DND-41 (cell line): ENCODE data around the gene KCNN2.

Experiments
- ATAC-seq: fragments of 200-7000 bp; cut with Tn5 transposase; 3 replicates; pipeline ENCODE4 v1.9.1; 2021; ENCODE audit warnings: low read depth; ENCODE audit not compliant: insufficient read depth
- DNase-seq: peaks from one replicate; pipeline ENCODE4 v3.0.0-alpha.2; 2020
- H2AFZ ChIP-seq: 2 replicates; pipeline ENCODE4 v1.6.0; 2012; ENCODE audit warnings: low read depth, low read length
- H3K27ac ChIP-seq: 2 replicates; pipeline ENCODE4 v1.5.1; 2012; ENCODE audit warnings: low read length, inconsistent platforms
- H3K27me3 ChIP-seq: fragments of 200-600 bp; sonication (generic); 2 replicates; pipeline ENCODE4 v1.6.0; 2012; ENCODE audit warnings: low read length, mild to moderate bottlenecking, inconsistent platforms; ENCODE audit not compliant: insufficient read depth, poor library complexity
- H3K36me3 ChIP-seq: 2 replicates; pipeline ENCODE4 v1.5.1; 2012; ENCODE audit warnings: low read length, inconsistent platforms; ENCODE audit not compliant: insufficient read depth
- H3K4me1 ChIP-seq: 2 replicates; pipeline ENCODE4 v1.5.1; 2012; ENCODE audit warnings: mild to moderate bottlenecking, low read length; ENCODE audit not compliant: insufficient read depth
- H3K4me2 ChIP-seq: 2 replicates; pipeline ENCODE4 v1.6.0; 2012; ENCODE audit warnings: mild to moderate bottlenecking, moderate library complexity, low read length, inconsistent platforms; ENCODE audit not compliant: insufficient read depth
- H3K4me3 ChIP-seq, 2 experiments: fragments of 200-600 bp in 1 of 2; shearing (Covaris generic) in 1 of 2; 2 replicates each; pipeline ENCODE4 v1.5.1; 2012 to 2016; ENCODE audit warnings: inconsistent platforms in 2 of 2, low read length in 2 of 2, mild to moderate bottlenecking in 2 of 2, low read depth in 1 of 2, moderate library complexity in 1 of 2
- H3K79me2 ChIP-seq: 2 replicates; pipeline ENCODE4 v1.6.0; 2012; ENCODE audit warnings: low read length, inconsistent platforms; ENCODE audit not compliant: insufficient read depth
- H3K9ac ChIP-seq: 2 replicates; pipeline ENCODE4 v1.6.0; 2012; ENCODE audit warnings: low read depth, mild to moderate bottlenecking, inconsistent platforms, low read length, moderate library complexity
- H3K9me3 ChIP-seq: 2 replicates; pipeline ENCODE4 v1.5.1; 2012; ENCODE audit warnings: low read length, moderate library complexity, mild to moderate bottlenecking, inconsistent platforms; ENCODE audit not compliant: insufficient read depth, severe bottlenecking
- H4K20me1 ChIP-seq: 2 replicates; pipeline ENCODE4 v1.6.0; 2012; ENCODE audit warnings: low read length; ENCODE audit not compliant: insufficient read depth
- CTCF ChIP-seq: IDR thresholded peaks from 2 replicates; pipeline ENCODE4 v1.5.1; 2012; ENCODE audit warnings: borderline replicate concordance, low read length, moderate library complexity, mild to moderate bottlenecking; ENCODE audit not compliant: poor library complexity, severe bottlenecking; ENCODE audit errors: extremely low read depth
- EZH2 ChIP-seq: IDR thresholded peaks from 3 replicates; pipeline ENCODE4 v1.6.1; 2012; ENCODE audit warnings: borderline replicate concordance, low read depth, mild to moderate bottlenecking, moderate library complexity, low read length, inconsistent platforms; ENCODE audit not compliant: severe bottlenecking

The KCNN2 gene

DNA sequence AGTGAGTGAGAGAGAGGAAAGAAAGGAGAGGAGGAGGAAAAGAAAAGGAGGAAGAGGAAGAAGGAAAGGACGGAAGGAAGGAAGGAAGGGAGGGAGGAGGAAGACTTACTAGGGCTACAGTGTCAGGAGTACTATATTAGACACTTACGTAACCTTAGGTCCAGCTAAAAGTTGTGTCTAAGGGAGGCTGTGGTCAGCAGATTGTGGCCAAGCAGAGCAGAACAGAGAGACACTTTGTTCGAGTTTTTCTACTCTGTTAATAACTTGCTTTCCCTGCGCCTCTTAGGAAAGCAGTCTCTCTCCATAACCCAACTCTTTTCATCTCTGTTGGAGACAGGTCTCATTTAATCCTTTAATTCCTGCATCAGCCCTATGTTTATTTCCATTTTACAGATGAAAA lies 138.9 kb downstream of the KCNN2 start:
- H3K27ac ChIP-seq = no peak overlapping the region
- H3K36me3 ChIP-seq = no peaks in the 10 kb centered on the region
- no peak overlapping the region for H2AFZ ChIP-seq
- H3K79me2 ChIP-seq = no peaks in the 10 kb centered on the region
- ATAC-seq (no peak), DNase-seq (no peak)
- no peaks in the 10 kb centered on the region for H3K9me3 ChIP-seq
- no peak overlapping the region for H3K4me2 ChIP-seq
- no peaks in the 10 kb centered on the region for H3K27me3 ChIP-seq
- no peak overlapping the region for H3K4me3 ChIP-seq
- no peak overlapping the region for H3K9ac ChIP-seq
- H3K4me1 ChIP-seq = no peaks in the 10 kb centered on the region
- no peak for TF ChIP-seq EZH2
- TF ChIP-seq CTCF = no peak
- no peaks in the 10 kb centered on the region for H4K20me1 ChIP-seq

DNA sequence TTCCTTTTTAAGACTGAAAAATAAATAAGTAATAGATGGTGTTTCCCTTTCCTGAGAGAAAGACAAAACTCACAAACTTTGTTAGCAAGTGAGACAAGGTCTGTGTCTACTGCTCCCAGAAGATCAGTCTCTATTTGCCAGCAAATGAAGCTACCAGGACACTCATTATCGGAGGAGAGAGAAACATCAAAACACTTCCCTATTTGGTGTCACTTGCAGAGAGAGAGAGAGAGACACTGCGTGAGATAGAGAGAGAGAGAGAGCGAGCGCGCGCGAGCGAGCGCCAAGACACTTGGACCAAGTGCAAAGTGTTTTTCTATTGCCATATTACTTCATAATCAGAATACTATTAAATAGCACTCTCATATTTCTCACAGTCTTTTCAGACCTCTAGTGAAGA lies 142.7 kb downstream of the KCNN2 start:
- Histone ChIP-seq H3K36me3 (no peaks in the 10 kb centered on the region), H3K4me1 (no peaks in the 10 kb centered on the region), H3K9me3 (no peaks in the 10 kb centered on the region), H3K4me2 (no peak overlapping the region), H3K79me2 (no peaks in the 10 kb centered on the region), H3K4me3 (no peak overlapping the region), H3K27ac (no peak overlapping the region), H2AFZ (no peak overlapping the region), H4K20me1 (no peaks in the 10 kb centered on the region), H3K9ac (no peak overlapping the region), H3K27me3 (no peaks in the 10 kb centered on the region)
- no peak for TF ChIP-seq EZH2
- no peak for TF ChIP-seq CTCF
- ATAC-seq = no peak
- no peak for DNase-seq

DNA sequence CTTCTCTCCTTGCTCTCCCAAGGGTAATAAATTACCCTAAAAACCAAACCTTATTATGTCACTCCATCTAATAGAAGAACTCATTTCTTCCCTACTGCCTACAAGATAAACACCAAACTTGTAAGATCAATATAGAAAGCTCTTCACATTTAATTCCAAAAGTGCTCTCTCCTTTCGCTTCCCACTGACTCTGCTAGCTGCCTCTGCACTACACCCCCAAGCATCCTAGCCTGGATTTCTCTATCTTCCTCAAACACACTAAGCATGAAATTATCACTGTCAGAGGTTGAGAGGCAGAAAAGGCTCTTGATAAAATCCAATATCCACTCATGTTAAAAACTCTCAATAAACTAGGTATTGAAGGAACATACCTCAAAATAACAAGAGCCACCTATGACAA lies 162.4 kb downstream of the KCNN2 start:
- no peak overlapping the region for H3K4me2 ChIP-seq
- H3K9me3 ChIP-seq = no peaks in the 10 kb centered on the region
- H4K20me1 ChIP-seq = no peaks in the 10 kb centered on the region
- H3K36me3 ChIP-seq = no peaks in the 10 kb centered on the region
- H3K4me1 ChIP-seq = no peaks in the 10 kb centered on the region
- TF ChIP-seq CTCF (no peak), EZH2 (no peak)
- no peak overlapping the region for H3K4me3 ChIP-seq
- no peak overlapping the region for H3K9ac ChIP-seq
- no peak overlapping the region for H2AFZ ChIP-seq
- no peak for DNase-seq
- no peaks in the 10 kb centered on the region for H3K79me2 ChIP-seq
- no peaks in the 10 kb centered on the region for H3K27me3 ChIP-seq
- no peak for ATAC-seq
- H3K27ac ChIP-seq = no peak overlapping the region

DNA sequence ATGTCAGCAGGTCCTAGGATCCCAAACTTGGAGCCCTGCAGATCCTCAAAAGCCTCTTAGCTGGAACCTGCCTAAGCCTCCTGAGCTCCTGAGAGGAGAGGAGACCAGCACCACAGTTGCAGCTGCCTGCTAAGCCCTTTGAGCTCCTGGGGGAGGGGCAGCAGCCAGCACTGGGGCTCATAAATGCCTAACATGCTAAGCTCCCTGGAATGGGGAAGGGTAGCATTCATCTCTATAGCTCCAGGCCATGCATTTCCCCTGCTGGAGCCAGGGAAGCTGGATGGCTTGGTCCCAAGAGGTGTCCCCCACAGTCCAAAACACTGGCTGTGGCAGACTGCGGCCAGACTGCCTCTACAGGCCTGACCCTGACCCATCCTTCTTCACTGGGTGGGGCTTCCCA lies 182.7 kb downstream of the KCNN2 start:
- no peak overlapping the region for H3K4me2 ChIP-seq
- TF ChIP-seq EZH2 = no peak
- TF ChIP-seq CTCF = no peak
- no peak overlapping the region for H3K27ac ChIP-seq
- no peak overlapping the region for H3K4me3 ChIP-seq
- no peak overlapping the region for H3K9ac ChIP-seq
- no peaks in the 10 kb centered on the region for H3K79me2 ChIP-seq
- no peaks in the 10 kb centered on the region for H4K20me1 ChIP-seq
- DNase-seq (no peak), ATAC-seq (no peak)
- H3K27me3 ChIP-seq = no peaks in the 10 kb centered on the region
- H3K36me3 ChIP-seq = no peaks in the 10 kb centered on the region
- H3K4me1 ChIP-seq = no peaks in the 10 kb centered on the region
- no peaks in the 10 kb centered on the region for H3K9me3 ChIP-seq
- no peak overlapping the region for H2AFZ ChIP-seq
